ENCODE data around the gene RSBN1. TPM values are rescaled to one million over a fixed set of nuclear protein-coding genes. Genes with fewer than 3 reads are reported as not detected.
A peak's percentile ranks its signal among the peaks of the same experiment; 100 is the strongest.

The RSBN1 gene
- total RNA-seq, 1 donor from 2014 or later, result 40.1 TPM

DNA sequence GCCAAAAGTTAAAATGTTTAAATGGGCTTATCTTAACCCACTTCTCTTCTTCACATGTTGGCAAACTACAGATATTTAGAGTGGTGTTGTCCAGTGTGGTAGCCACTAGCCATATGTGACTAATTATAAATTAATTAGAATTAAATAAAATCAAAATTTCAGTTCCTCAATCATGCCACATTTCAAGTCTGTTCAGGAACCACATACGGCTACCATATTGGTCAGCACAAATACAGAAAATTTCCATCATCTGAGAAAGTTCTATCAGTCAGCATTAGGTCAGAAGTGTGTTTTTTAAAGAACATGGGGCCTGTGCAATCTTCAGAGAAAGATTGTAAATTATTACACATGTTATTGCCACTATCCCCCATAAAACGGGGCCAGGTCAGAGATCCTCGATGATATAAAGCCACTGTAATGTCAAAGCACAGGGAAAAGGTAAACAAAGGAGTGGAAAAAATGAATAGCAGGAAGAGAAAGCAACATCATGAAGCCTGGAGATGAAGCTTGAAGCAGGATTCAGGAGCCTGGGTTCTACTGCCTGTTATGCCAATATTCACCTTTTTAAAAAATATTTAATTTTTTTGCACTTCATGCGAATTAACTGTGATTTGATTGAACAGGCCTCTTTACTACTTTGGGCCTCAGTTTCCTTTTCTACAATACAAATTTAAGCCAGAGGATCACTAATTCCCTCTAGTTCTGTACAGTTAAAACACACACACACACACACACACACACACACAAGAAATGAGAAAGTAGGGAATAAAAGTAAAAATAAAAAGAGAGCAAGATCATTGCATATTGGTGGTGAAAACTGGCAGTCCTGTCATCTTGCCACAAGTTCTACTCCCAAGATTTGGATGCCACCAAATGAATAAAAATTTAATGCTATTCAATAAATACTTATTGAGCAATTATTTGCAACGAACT, 2.3 kb downstream of the RSBN1 start:
- peak overlapping the region; percentile 91 for H3K4me2 ChIP-seq
- H2AFZ ChIP-seq (replicated peaks), result no peak overlapping the region
- Mint-ChIP-seq H3K4me1 (peaks cover 21% of the 10 kb centered on the region), H3K36me3 (peaks cover 33% of the 10 kb centered on the region), H3K27me3 (ENCODE audit: insufficient read depth, low read depth) (peaks cover 6% of the 10 kb centered on the region), H3K27ac (no peak overlapping the region), H3K4me3 (peak overlapping the region; percentile 100), H3K9me3 (peaks cover 21% of the 10 kb centered on the region)
- H3K4me3 ChIP-seq, result peak overlapping the region; percentile 94
- H3K27ac ChIP-seq, result no peak overlapping the region
- H3K9ac ChIP-seq, result peak overlapping the region; percentile 72
- peaks cover 70% of the 10 kb centered on the region for H3K79me2 ChIP-seq (ENCODE audit: low read depth)
- H3K27me3 ChIP-seq, result no peaks in the 10 kb centered on the region
- peaks cover 21% of the 10 kb centered on the region for H3F3A ChIP-seq (ENCODE audit: low read depth)
- peaks cover 7% of the 10 kb centered on the region for H3K36me3 ChIP-seq
- peaks cover 19% of the 10 kb centered on the region for H3K4me1 ChIP-seq
- DNase-seq (ENCODE audit: low spot score), result no peak
- H4K20me1 ChIP-seq (ENCODE audit: low read depth), result peaks cover 44% of the 10 kb centered on the region
- TF ChIP-seq, protein P1, sequence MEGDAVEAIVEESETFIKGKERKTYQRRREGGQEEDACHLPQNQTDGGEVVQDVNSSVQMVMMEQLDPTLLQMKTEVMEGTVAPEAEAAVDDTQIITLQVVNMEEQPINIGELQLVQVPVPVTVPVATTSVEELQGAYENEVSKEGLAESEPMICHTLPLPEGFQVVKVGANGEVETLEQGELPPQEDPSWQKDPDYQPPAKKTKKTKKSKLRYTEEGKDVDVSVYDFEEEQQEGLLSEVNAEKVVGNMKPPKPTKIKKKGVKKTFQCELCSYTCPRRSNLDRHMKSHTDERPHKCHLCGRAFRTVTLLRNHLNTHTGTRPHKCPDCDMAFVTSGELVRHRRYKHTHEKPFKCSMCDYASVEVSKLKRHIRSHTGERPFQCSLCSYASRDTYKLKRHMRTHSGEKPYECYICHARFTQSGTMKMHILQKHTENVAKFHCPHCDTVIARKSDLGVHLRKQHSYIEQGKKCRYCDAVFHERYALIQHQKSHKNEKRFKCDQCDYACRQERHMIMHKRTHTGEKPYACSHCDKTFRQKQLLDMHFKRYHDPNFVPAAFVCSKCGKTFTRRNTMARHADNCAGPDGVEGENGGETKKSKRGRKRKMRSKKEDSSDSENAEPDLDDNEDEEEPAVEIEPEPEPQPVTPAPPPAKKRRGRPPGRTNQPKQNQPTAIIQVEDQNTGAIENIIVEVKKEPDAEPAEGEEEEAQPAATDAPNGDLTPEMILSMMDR (IDR thresholded peaks at IDR 0.05), result no peak
- H3K9me3 ChIP-seq (ENCODE audit: low read depth), result no peaks in the 10 kb centered on the region

DNA sequence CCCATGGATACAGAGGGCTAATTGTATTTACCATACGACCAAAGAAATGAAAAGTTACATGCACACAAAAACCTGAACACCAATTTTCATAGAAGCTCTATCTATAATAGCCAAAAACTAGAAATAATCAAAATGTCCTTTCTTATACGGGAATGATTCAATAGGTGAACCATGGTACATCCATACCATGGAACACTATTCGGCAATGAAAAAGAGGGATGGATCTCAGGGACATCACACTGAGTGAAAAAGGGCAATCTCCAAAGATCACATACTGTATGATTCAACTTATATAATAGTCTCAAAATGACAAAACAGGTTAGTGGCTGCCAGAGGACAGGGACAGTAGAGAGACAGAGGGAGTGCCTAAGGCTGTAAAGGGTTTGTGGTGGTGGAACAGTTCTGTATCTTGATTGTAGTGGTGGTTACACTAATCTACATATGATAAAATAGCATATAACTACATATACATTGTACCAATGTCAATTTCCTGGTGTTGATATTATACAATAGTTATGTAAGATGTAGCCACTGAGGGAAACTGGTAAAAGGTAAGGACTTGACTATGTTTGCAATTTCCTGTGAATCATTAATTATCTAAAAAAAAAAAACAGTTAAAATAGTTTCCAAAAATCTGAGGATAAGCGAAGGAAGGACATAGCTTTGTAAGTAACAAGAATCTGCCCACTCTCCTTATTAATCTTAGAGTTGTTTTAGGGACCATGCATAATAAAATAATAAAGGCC, 3.7 kb downstream of the RSBN1 start:
- peaks cover 6% of the 10 kb centered on the region for H3K27me3 Mint-ChIP-seq (ENCODE audit: insufficient read depth, low read depth)
- Histone ChIP-seq H3K4me2 (peak overlapping the region; percentile 91), H3K27ac (no peak overlapping the region), H3K79me2 (ENCODE audit: low read depth) (peaks cover 83% of the 10 kb centered on the region), H3K9me3 (ENCODE audit: low read depth) (no peaks in the 10 kb centered on the region), H3K27me3 (no peaks in the 10 kb centered on the region), H3K9ac (no peak overlapping the region), H3F3A (ENCODE audit: low read depth) (peaks cover 21% of the 10 kb centered on the region), H3K36me3 (peaks cover 7% of the 10 kb centered on the region), H3K4me1 (peaks cover 24% of the 10 kb centered on the region), H2AFZ (replicated peaks) (no peak overlapping the region), H3K4me3 (peak overlapping the region; percentile 94), H4K20me1 (ENCODE audit: low read depth) (peaks cover 54% of the 10 kb centered on the region)
- peaks cover 21% of the 10 kb centered on the region for H3K4me1 Mint-ChIP-seq
- H3K9me3 Mint-ChIP-seq, result peaks cover 21% of the 10 kb centered on the region
- H3K4me3 Mint-ChIP-seq, result no peak overlapping the region
- DNase-seq (ENCODE audit: low spot score), result no peak
- peaks cover 41% of the 10 kb centered on the region for H3K36me3 Mint-ChIP-seq
- no peak for TF ChIP-seq EZH2phosphoT487 (IDR thresholded peaks at IDR 0.05)
- TF ChIP-seq, protein P1 (IDR thresholded peaks at IDR 0.05), result no peak
- no peak for TF ChIP-seq EZH2 (IDR thresholded peaks at IDR 0.05)
- H3K27ac Mint-ChIP-seq, result no peak overlapping the region

DNA sequence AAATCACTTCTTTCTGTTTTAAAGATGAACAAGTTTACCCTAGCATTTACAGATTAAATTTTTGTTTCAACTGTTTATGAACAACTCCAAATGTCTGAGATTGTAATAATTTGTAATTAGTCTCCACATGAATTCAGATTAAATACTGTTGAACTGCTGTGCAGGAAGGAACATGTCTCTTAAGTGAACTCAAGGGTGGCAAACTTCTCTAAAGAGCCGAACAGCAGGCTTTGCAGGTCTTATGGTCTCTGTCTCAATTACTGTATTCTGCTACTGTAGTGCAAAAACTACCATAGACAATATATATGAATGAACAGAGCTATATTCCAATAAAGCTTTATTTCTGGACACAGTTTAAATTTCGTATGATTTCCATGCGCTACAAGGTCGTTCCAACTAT, 6.6 kb downstream of the RSBN1 start:
- Mint-ChIP-seq H3K4me3 (no peak overlapping the region), H3K27ac (no peak overlapping the region), H3K9me3 (peaks cover 32% of the 10 kb centered on the region), H3K36me3 (peaks cover 57% of the 10 kb centered on the region), H3K4me1 (peaks cover 13% of the 10 kb centered on the region), H3K27me3 (ENCODE audit: insufficient read depth, low read depth) (peaks cover 2% of the 10 kb centered on the region)
- DNase-seq (ENCODE audit: low spot score), result no peak
- H3K4me3 ChIP-seq, result no peak overlapping the region
- peaks cover 100% of the 10 kb centered on the region for H3K79me2 ChIP-seq (ENCODE audit: low read depth)
- H3K9ac ChIP-seq, result no peak overlapping the region
- TF ChIP-seq, protein P1 (IDR thresholded peaks at IDR 0.05), result no peak
- TF ChIP-seq EZH2phosphoT487 (IDR thresholded peaks at IDR 0.05) (no peak), EZH2 (IDR thresholded peaks at IDR 0.05) (no peak)
- no peak overlapping the region for H3K27ac ChIP-seq
- H4K20me1 ChIP-seq (ENCODE audit: low read depth), result peaks cover 72% of the 10 kb centered on the region
- no peak overlapping the region for H2AFZ ChIP-seq (replicated peaks)
- H3K36me3 ChIP-seq, result peaks cover 7% of the 10 kb centered on the region
- no peaks in the 10 kb centered on the region for H3K27me3 ChIP-seq
- H3K9me3 ChIP-seq (ENCODE audit: low read depth), result no peaks in the 10 kb centered on the region
- H3K4me1 ChIP-seq, result peaks cover 24% of the 10 kb centered on the region
- H3K4me2 ChIP-seq, result no peak overlapping the region
- peaks cover 3% of the 10 kb centered on the region for H3F3A ChIP-seq (ENCODE audit: low read depth)

Measured in neural progenitor cell (in vitro differentiated cells).